ENCODE results near the gene BMAL1. TPM values are rescaled to one million over a fixed set of nuclear protein-coding genes. Genes with fewer than 3 reads are reported as not detected.
A peak's percentile ranks its signal among the peaks of the same experiment; 100 is the strongest.
"Not testable (repeated sequence)": the region's sequence is repeated elsewhere in the genome, so short reads cannot be mapped to it uniquely, and the experiment has no call there.

BMAL1 gene
- total and polyA plus RNA-seq, 5 donors from 2014 or later, result 16.3 to 104 (median 19.7) TPM

GRCh38 chr11:13256216-13256615, 21.4 kb upstream of the BMAL1 start:
- H3K9me3 Mint-ChIP-seq, result no peaks in the 10 kb centered on the region

GRCh38 chr11:13258061-13258460, 19.5 kb upstream of the BMAL1 start:
- ATAC-seq (ENCODE audit: low read depth in 2 of 2); H3K4me3 Mint-ChIP-seq; H3K9me3 Mint-ChIP-seq: not testable (repeated sequence)

More at GRCh38 chr11:13256216-13256615, 21.4 kb upstream of the BMAL1 start:
- Histone ChIP-seq H3K27me3 (ENCODE audit: control insufficient read depth, insufficient read depth, low read length) (peaks cover 19% of the 10 kb centered on the region), H3K36me3 (ENCODE audit: control insufficient read depth, insufficient read depth, low read length) (no peaks in the 10 kb centered on the region), H3K4me1 (ENCODE audit: control insufficient read depth, insufficient read depth, low read length, poor library complexity, severe bottlenecking) (no peaks in the 10 kb centered on the region), H3K4me3 (ENCODE audit: low read depth, low read length) (no peak overlapping the region), H3K27ac (ENCODE audit: insufficient read depth, low read length, poor library complexity, severe bottlenecking) (no peak overlapping the region), H3K9me3 (ENCODE audit: control insufficient read depth in 2 of 2, low read length in 2 of 2) (no peaks in the 10 kb centered on the region)
- Mint-ChIP-seq H3K4me1 (peaks cover 4 to 18% (median 7%) of the 10 kb centered on the region in 4 donors), H3K27ac (no peak overlapping the region), H3K36me3 (no peaks in the 10 kb centered on the region), H3K4me3 (no peak overlapping the region), H3K27me3 (peaks cover 13% of the 10 kb centered on the region)
- no peak for DNase-seq
- ATAC-seq (ENCODE audit: low read depth in 2 of 2), result no peak

GRCh38 chr11:13258855-13259254, 18.7 kb upstream of the BMAL1 start:
- Mint-ChIP-seq H3K27me3 (peaks cover 29% of the 10 kb centered on the region), H3K4me3 (no peak overlapping the region), H3K4me1 (peaks cover 4 to 20% (median 7%) of the 10 kb centered on the region in 4 donors), H3K36me3 (no peaks in the 10 kb centered on the region), H3K27ac (no peak overlapping the region), H3K9me3 (no peaks in the 10 kb centered on the region)
- H3K27me3 ChIP-seq (ENCODE audit: control insufficient read depth, insufficient read depth, low read length), result peaks cover 18% of the 10 kb centered on the region
- H3K4me3 ChIP-seq (ENCODE audit: low read depth, low read length), result no peak overlapping the region
- H3K4me1 ChIP-seq (ENCODE audit: control insufficient read depth, insufficient read depth, low read length, poor library complexity, severe bottlenecking), result no peaks in the 10 kb centered on the region
- ATAC-seq (ENCODE audit: low read depth in 2 of 2) (no peak), DNase-seq (no peak)
- no peak overlapping the region for H3K27ac ChIP-seq (ENCODE audit: insufficient read depth, low read length, poor library complexity, severe bottlenecking)
- H3K9me3 ChIP-seq (ENCODE audit: control insufficient read depth in 2 of 2, low read length in 2 of 2), result no peaks in the 10 kb centered on the region
- no peaks in the 10 kb centered on the region for H3K36me3 ChIP-seq (ENCODE audit: control insufficient read depth, insufficient read depth, low read length)

More at GRCh38 chr11:13258061-13258460, 19.5 kb upstream of the BMAL1 start:
- H3K27ac Mint-ChIP-seq; H3K27ac ChIP-seq (ENCODE audit: insufficient read depth, low read length, poor library complexity, severe bottlenecking); H3K36me3 ChIP-seq (ENCODE audit: control insufficient read depth, insufficient read depth, low read length); H3K4me3 ChIP-seq (ENCODE audit: low read depth, low read length); H3K4me1 ChIP-seq (ENCODE audit: control insufficient read depth, insufficient read depth, low read length, poor library complexity, severe bottlenecking); H3K9me3 ChIP-seq (ENCODE audit: control insufficient read depth in 2 of 2, low read length in 2 of 2); H3K36me3 Mint-ChIP-seq; DNase-seq: not testable (repeated sequence)
- Mint-ChIP-seq H3K4me1 (peaks cover 4 to 18% (median 7%) of the 10 kb centered on the region in 4 donors), H3K27me3 (peaks cover 25% of the 10 kb centered on the region)
- peaks cover 17% of the 10 kb centered on the region for H3K27me3 ChIP-seq (ENCODE audit: control insufficient read depth, insufficient read depth, low read length)

- no peaks in the 10 kb centered on the region for H3K36me3 ChIP-seq (ENCODE audit: control insufficient read depth, insufficient read depth, low read length)
- DNase-seq (peak in 1 of 3 donors; percentile 20), ATAC-seq (ENCODE audit: low read depth in 2 of 2) (peak; percentile 25 to 34)
- no peaks in the 10 kb centered on the region for H3K9me3 Mint-ChIP-seq
- H3K27me3 Mint-ChIP-seq, result peaks cover 35% of the 10 kb centered on the region
- H3K27me3 ChIP-seq (ENCODE audit: control insufficient read depth, insufficient read depth, low read length), result peaks cover 20% of the 10 kb centered on the region
- peak overlapping the region in 1 of 4 donors; percentile 5 for H3K4me3 Mint-ChIP-seq
- H3K9me3 ChIP-seq (ENCODE audit: control insufficient read depth in 2 of 2, low read length in 2 of 2), result no peaks in the 10 kb centered on the region
- H3K27ac Mint-ChIP-seq, result no peak overlapping the region
- peaks cover 4 to 20% (median 7%) of the 10 kb centered on the region in 4 donors for H3K4me1 Mint-ChIP-seq
- no peak overlapping the region for H3K27ac ChIP-seq (ENCODE audit: insufficient read depth, low read length, poor library complexity, severe bottlenecking)
- no peak overlapping the region for H3K4me3 ChIP-seq (ENCODE audit: low read depth, low read length)
- H3K36me3 Mint-ChIP-seq, result no peaks in the 10 kb centered on the region
- no peaks in the 10 kb centered on the region for H3K4me1 ChIP-seq (ENCODE audit: control insufficient read depth, insufficient read depth, low read length, poor library complexity, severe bottlenecking)
Measured at GRCh38 chr11:13259374-13259773, 18.2 kb upstream of the BMAL1 start.

- Histone ChIP-seq H3K27me3 (ENCODE audit: control insufficient read depth, insufficient read depth, low read length) (peaks cover 23% of the 10 kb centered on the region), H3K4me1 (ENCODE audit: control insufficient read depth, insufficient read depth, low read length, poor library complexity, severe bottlenecking) (no peaks in the 10 kb centered on the region), H3K27ac (ENCODE audit: insufficient read depth, low read length, poor library complexity, severe bottlenecking) (no peak overlapping the region), H3K9me3 (ENCODE audit: control insufficient read depth in 2 of 2, low read length in 2 of 2) (no peaks in the 10 kb centered on the region), H3K4me3 (ENCODE audit: low read depth, low read length) (no peak overlapping the region), H3K36me3 (ENCODE audit: control insufficient read depth, insufficient read depth, low read length) (no peaks in the 10 kb centered on the region)
- H3K27me3 Mint-ChIP-seq, result peaks cover 44% of the 10 kb centered on the region
- H3K27ac Mint-ChIP-seq, result no peak overlapping the region
- H3K4me1 Mint-ChIP-seq, result peaks cover 4 to 20% (median 7%) of the 10 kb centered on the region in 4 donors
- no peak for DNase-seq
- H3K36me3 Mint-ChIP-seq, result no peaks in the 10 kb centered on the region
- no peaks in the 10 kb centered on the region for H3K9me3 Mint-ChIP-seq
- no peak overlapping the region for H3K4me3 Mint-ChIP-seq
- ATAC-seq (ENCODE audit: low read depth in 2 of 2), result no peak
Measured at GRCh38 chr11:13260201-13260962, 17.2 kb upstream of the BMAL1 start.

GRCh38 chr11:13260963-13261588, 16.5 kb upstream of the BMAL1 start:
- ATAC-seq (ENCODE audit: low read depth in 2 of 2) (no peak), DNase-seq (no peak)
- Mint-ChIP-seq H3K4me1 (peaks cover 4 to 20% (median 7%) of the 10 kb centered on the region in 4 donors), H3K36me3 (no peaks in the 10 kb centered on the region), H3K9me3 (no peaks in the 10 kb centered on the region), H3K27ac (no peak overlapping the region), H3K4me3 (no peak overlapping the region), H3K27me3 (peaks cover 50% of the 10 kb centered on the region)
- H3K27ac ChIP-seq (ENCODE audit: insufficient read depth, low read length, poor library complexity, severe bottlenecking), result no peak overlapping the region
- no peaks in the 10 kb centered on the region for H3K4me1 ChIP-seq (ENCODE audit: control insufficient read depth, insufficient read depth, low read length, poor library complexity, severe bottlenecking)
- H3K9me3 ChIP-seq (ENCODE audit: control insufficient read depth in 2 of 2, low read length in 2 of 2), result no peaks in the 10 kb centered on the region
- H3K27me3 ChIP-seq (ENCODE audit: control insufficient read depth, insufficient read depth, low read length), result peaks cover 22% of the 10 kb centered on the region
- no peak overlapping the region for H3K4me3 ChIP-seq (ENCODE audit: low read depth, low read length)
- H3K36me3 ChIP-seq (ENCODE audit: control insufficient read depth, insufficient read depth, low read length), result no peaks in the 10 kb centered on the region

GRCh38 chr11:13261591-13262061, 16.0 kb upstream of the BMAL1 start:
- Histone ChIP-seq H3K4me3 (ENCODE audit: low read depth, low read length) (no peak overlapping the region), H3K27ac (ENCODE audit: insufficient read depth, low read length, poor library complexity, severe bottlenecking) (no peak overlapping the region), H3K4me1 (ENCODE audit: control insufficient read depth, insufficient read depth, low read length, poor library complexity, severe bottlenecking) (no peaks in the 10 kb centered on the region), H3K27me3 (ENCODE audit: control insufficient read depth, insufficient read depth, low read length) (peaks cover 21% of the 10 kb centered on the region), H3K9me3 (ENCODE audit: control insufficient read depth in 2 of 2, low read length in 2 of 2) (no peaks in the 10 kb centered on the region), H3K36me3 (ENCODE audit: control insufficient read depth, insufficient read depth, low read length) (no peaks in the 10 kb centered on the region)
- ATAC-seq (ENCODE audit: low read depth in 2 of 2) (no peak), DNase-seq (no peak)
- H3K9me3 Mint-ChIP-seq, result no peaks in the 10 kb centered on the region
- H3K4me3 Mint-ChIP-seq, result no peak overlapping the region
- H3K36me3 Mint-ChIP-seq, result no peaks in the 10 kb centered on the region
- no peak overlapping the region for H3K27ac Mint-ChIP-seq
- peaks cover 4 to 20% (median 7%) of the 10 kb centered on the region in 4 donors for H3K4me1 Mint-ChIP-seq
- H3K27me3 Mint-ChIP-seq, result peaks cover 55% of the 10 kb centered on the region
